H1 (cell line): Measurements from ENCODE around the gene MEIOB. TPM values are rescaled to one million over a fixed set of nuclear protein-coding genes. Genes with fewer than 3 reads are reported as not detected.

Experiments
- CTCF ChIA-PET: fragments of 300-600 bp; sonication (Branson Sonifier 250); formaldehyde crosslinking; loops from one replicate; lab custom pipeline; 2021; ENCODE audit not compliant: partially characterized antibody; lab: Charles Lee
- POLR2A ChIA-PET: fragments of 300-600 bp; sonication (Branson Sonifier 250); formaldehyde crosslinking; loops from one replicate; lab custom pipeline; 2021; ENCODE audit warnings: inconsistent platforms; ENCODE audit not compliant: partially characterized antibody; lab: Charles Lee
- DNase-seq, 2 experiments: peaks; one replicate each; pipeline versions ENCODE4 v3.0.0 to v3.0.0-alpha.2; 2010 to 2022; ENCODE audit warnings: low spot score in 2 of 2, low read depth in 1 of 2, mixed read lengths in 1 of 2
- FAIRE-seq: peaks from 2 replicates; lab custom pipeline; 2011; peaks lifted over from hg19 to GRCh38; lab: Jason Lieb, UNC
- H2AFZ ChIP-seq: 2 replicates; pipeline ENCODE4 v1.8.1; 2012; ENCODE audit warnings: low read length, inconsistent platforms
- H2AK5ac ChIP-seq: 2 replicates; pipeline ENCODE4 v1.6.1; 2013; ENCODE audit warnings: low read depth, low read length
- H2BK120ac ChIP-seq: replicated peaks from 2 replicates; pipeline ENCODE3; 2013; ENCODE audit warnings: low read depth, low read length, inconsistent platforms
- H2BK12ac ChIP-seq: 2 replicates; pipeline ENCODE4 v1.6.1; 2013; ENCODE audit warnings: low read depth, low read length
- H2BK15ac ChIP-seq: 2 replicates; pipeline ENCODE4 v1.6.1; 2013; ENCODE audit warnings: low read length
- H2BK20ac ChIP-seq: 2 replicates; pipeline ENCODE4 v1.6.1; 2013; ENCODE audit warnings: low read length
- H2BK5ac ChIP-seq: 2 replicates; pipeline ENCODE4 v1.6.1; 2013; ENCODE audit warnings: low read depth, low read length
- H3K14ac ChIP-seq: 2 replicates; pipeline ENCODE4 v1.6.1; 2013; ENCODE audit warnings: inconsistent platforms; ENCODE audit not compliant: insufficient read length
- H3K18ac ChIP-seq: 2 replicates; pipeline ENCODE4 v1.6.1; 2013; ENCODE audit warnings: low read length; ENCODE audit errors: extremely low read depth
- H3K23ac ChIP-seq: 2 replicates; pipeline ENCODE4 v1.6.1; 2013; ENCODE audit warnings: inconsistent platforms; ENCODE audit not compliant: insufficient read length
- H3K23me2 ChIP-seq: 2 replicates; pipeline ENCODE4 v1.6.1; 2013; ENCODE audit warnings: low read depth, low read length
- H3K27ac ChIP-seq: 2 replicates; pipeline ENCODE4 v1.6.1; 2011; ENCODE audit warnings: low read depth, low read length, inconsistent platforms
- H3K27me3 ChIP-seq, 4 experiments: replicated peaks in 1 of 4; 1 replicate in 1 of 4; 2 replicates in 3 of 4; pipeline versions ENCODE4 v1.6.1 to v1.8.1; 2011 to 2013; ENCODE audit warnings: low read length in 3 of 4, mild to moderate bottlenecking in 3 of 4, inconsistent platforms in 2 of 4, mixed read lengths in 2 of 4, moderate library complexity in 1 of 4; ENCODE audit not compliant: control insufficient read depth in 3 of 4, insufficient read depth in 3 of 4; ENCODE audit errors: extremely low read depth in 1 of 4
- H3K36me3 ChIP-seq, 4 experiments: 2 replicates each; pipeline versions ENCODE4 v1.6.1 to v1.8.1; 2011 to 2013; ENCODE audit warnings: mild to moderate bottlenecking in 4 of 4, low read length in 3 of 4, moderate library complexity in 2 of 4, control low read depth in 1 of 4, inconsistent platforms in 1 of 4; ENCODE audit not compliant: insufficient read depth in 4 of 4, control insufficient read depth in 2 of 4
- H3K4ac ChIP-seq: replicated peaks from 2 replicates; pipeline ENCODE3; 2013; ENCODE audit warnings: low read length, low read depth, mixed read lengths, inconsistent platforms; ENCODE audit not compliant: insufficient read length
- H3K4me1 ChIP-seq, 4 experiments: replicated peaks in 1 of 4; 1 replicate in 1 of 4; 2 replicates in 3 of 4; pipeline versions ENCODE4 v1.6.1 to v1.8.1; 2011 to 2013; ENCODE audit warnings: low read length in 3 of 4, inconsistent platforms in 2 of 4, mixed read lengths in 1 of 4; ENCODE audit not compliant: insufficient read depth in 4 of 4, control insufficient read depth in 3 of 4
- H3K4me2 ChIP-seq, 2 experiments: 2 replicates each; pipeline versions ENCODE4 v1.6.1 to v1.8.1; 2011 to 2013; ENCODE audit warnings: low read depth in 2 of 2, low read length in 2 of 2, control low read depth in 1 of 2, inconsistent platforms in 1 of 2, mild to moderate bottlenecking in 1 of 2; ENCODE audit not compliant: insufficient read depth in 1 of 2
- H3K4me3 ChIP-seq, 4 experiments: fragments of 200-600, 300-600 bp in 1 of 4; sonication (generic), shearing (Covaris generic), sonication (Bioruptor Twin) in 1 of 4; 2 replicates each; pipeline versions ENCODE4 v1.5.1 to v1.8.1; 2011 to 2016; ENCODE audit warnings: low read length in 4 of 4, low read depth in 3 of 4, control low read depth in 2 of 4, inconsistent platforms in 2 of 4, mild to moderate bottlenecking in 2 of 4, mixed read lengths in 1 of 4, moderate library complexity in 1 of 4; ENCODE audit not compliant: insufficient read depth in 2 of 4; ENCODE audit errors: extremely low read depth in 1 of 4
- H3K56ac ChIP-seq: replicated peaks from 2 replicates; pipeline ENCODE3; 2013; ENCODE audit warnings: low read depth, mild to moderate bottlenecking, mixed read lengths, low read length, inconsistent platforms; ENCODE audit not compliant: insufficient read length
- H3K79me1 ChIP-seq: 2 replicates; pipeline ENCODE4 v1.6.1; 2013; ENCODE audit warnings: low read depth, low read length, control low read depth
- H3K79me2 ChIP-seq, 2 experiments: 2 replicates each; pipeline versions ENCODE4 v1.6.1 to v1.8.1; 2012 to 2013; ENCODE audit warnings: low read length in 2 of 2, mild to moderate bottlenecking in 2 of 2, inconsistent platforms in 1 of 2; ENCODE audit not compliant: insufficient read depth in 2 of 2, control insufficient read depth in 1 of 2
- H3K9ac ChIP-seq, 4 experiments: replicated peaks in 1 of 4; 1 replicate in 1 of 4; 2 replicates in 3 of 4; pipeline versions ENCODE4 v1.6.1 to v1.8.1; 2011 to 2013; ENCODE audit warnings: low read depth in 3 of 4, low read length in 3 of 4, control low read depth in 2 of 4, mild to moderate bottlenecking in 2 of 4, moderate library complexity in 2 of 4, inconsistent platforms in 1 of 4; ENCODE audit errors: extremely low read depth in 1 of 4
- H3K9me3 ChIP-seq, 2 experiments: 2 replicates each; pipeline versions ENCODE4 v1.6.1 to v1.8.1; 2012 to 2013; ENCODE audit warnings: mild to moderate bottlenecking in 2 of 2, moderate library complexity in 2 of 2, control low read depth in 1 of 2, inconsistent platforms in 1 of 2, low read depth in 1 of 2, low read length in 1 of 2, mixed read lengths in 1 of 2; ENCODE audit not compliant: insufficient read depth in 2 of 2
- H4K20me1 ChIP-seq, 2 experiments: replicated peaks in 1 of 2; 2 replicates each; pipeline versions ENCODE3 to v1.8.1; 2011 to 2013; ENCODE audit warnings: inconsistent platforms in 2 of 2, low read length in 2 of 2, mild to moderate bottlenecking in 1 of 2; ENCODE audit not compliant: insufficient read depth in 2 of 2, control insufficient read depth in 1 of 2
- H4K5ac ChIP-seq: 2 replicates; pipeline ENCODE4 v1.6.1; 2013; ENCODE audit warnings: low read length, low read depth, mixed read lengths, inconsistent platforms; ENCODE audit not compliant: insufficient read length
- H4K8ac ChIP-seq: 2 replicates; pipeline ENCODE4 v1.8.0; 2013; ENCODE audit warnings: mild to moderate bottlenecking, moderate library complexity, low read length, inconsistent platforms; ENCODE audit not compliant: insufficient read depth; ENCODE audit errors: extremely low read depth
- H4K91ac ChIP-seq: replicated peaks from 2 replicates; pipeline ENCODE3; 2013; ENCODE audit warnings: low read length, mixed read lengths, inconsistent platforms; ENCODE audit not compliant: insufficient read length
- ASH2L ChIP-seq: fragments of 200-600, 300-600 bp; sonication (generic); IDR thresholded peaks from one replicate; pipeline ENCODE4 v1.7.1; 2017; ENCODE audit warnings: low read length
- BACH1 ChIP-seq: IDR thresholded peaks from 2 replicates; pipeline ENCODE4 v1.6.1; 2012; ENCODE audit warnings: low read length, improper control_type of control experiment
- CEBPB ChIP-seq: IDR thresholded peaks from 2 replicates; pipeline ENCODE4 v1.6.1; 2012; ENCODE audit warnings: low read depth, low read length
- CREB1 ChIP-seq: IDR thresholded peaks from 2 replicates; pipeline ENCODE4 v1.6.1; 2012; ENCODE audit warnings: inconsistent platforms
- CTBP2 ChIP-seq: IDR thresholded peaks from 2 replicates; pipeline ENCODE4 v1.7.0; 2011; ENCODE audit warnings: borderline replicate concordance, mild to moderate bottlenecking, moderate library complexity, mixed read lengths, low read length; ENCODE audit not compliant: insufficient read depth, insufficient read length
- FOSL1 ChIP-seq: IDR thresholded peaks from 2 replicates; pipeline ENCODE4 v1.6.1; 2011; ENCODE audit warnings: mild to moderate bottlenecking, low read depth, low read length, moderate library complexity; ENCODE audit not compliant: insufficient read depth
- HDAC6 ChIP-seq: IDR thresholded peaks from one replicate; pipeline ENCODE4 v1.7.1; 2012; ENCODE audit warnings: low read depth, mild to moderate bottlenecking, inconsistent platforms, low read length, moderate library complexity
- MAX ChIP-seq: IDR thresholded peaks from 2 replicates; pipeline ENCODE4 v1.6.1; 2012; ENCODE audit warnings: inconsistent platforms
- RFX5 ChIP-seq: IDR thresholded peaks from 2 replicates; pipeline ENCODE4 v1.6.1; 2011; ENCODE audit warnings: low read depth, low read length, improper control_type of control experiment, borderline replicate concordance
- SIRT6 ChIP-seq: IDR thresholded peaks from one replicate; pipeline ENCODE4 v1.7.1; 2012; ENCODE audit warnings: low read length, inconsistent platforms
- TBP ChIP-seq: IDR thresholded peaks from 2 replicates; pipeline ENCODE4 v1.6.1; 2011; ENCODE audit warnings: low read depth, low read length, improper control_type of control experiment
- WGBS, 2 experiments: shearing (Covaris generic) in 1 of 2; methylation state at CpG; one replicate each; pipeline versions ENCODE4 v1.1.6 to v1.1.7; 2013 to 2015; ENCODE audit warnings: low lambda C conversion rate in 2 of 2, mixed read lengths in 2 of 2, inconsistent platforms in 1 of 2, low coverage in 1 of 2, missing lambda C conversion rate in 1 of 2; ENCODE audit not compliant: insufficient replicate concordance in 2 of 2, insufficient coverage in 1 of 2, insufficient read length in 1 of 2; ENCODE audit errors: extremely low coverage in 1 of 2, missing lambda C conversion rate in 1 of 2; 5-methylcytosine and 5-hydroxymethylcytosine counted together
- polyA plus RNA-seq, 7 experiments: library from polyadenylated mRNA; depleted of rRNA in 3 of 7; stranded (reverse) in 5 of 7; unstranded in 2 of 7; fragments of >200 nt in 5 of 7; fragments of 200-250 nt in 2 of 7; gene quantifications; 1 replicate in 5 of 7; 2 replicates in 1 of 7; 4 replicates in 1 of 7; pipeline versions ENCODE4 v1.2.1 to v1.2.3, GENCODE V29; 2011 to 2013; ENCODE audit warnings: missing spikeins in 2 of 7, mixed read lengths in 2 of 7
- total RNA-seq: library from RNA; stranded (reverse); fragmentation: NEBNext Ultra II Directional; extraction: Animal tissue kit (Norgen Biotek cat#: 25700); gene quantifications from 2 replicates; pipeline ENCODE4 v1.2.1, GENCODE V29; 2021
- TF ChIP-seq, protein P1 (sequence below): IDR thresholded peaks from 2 replicates; pipeline ENCODE4 v1.6.1; 2011; ENCODE audit warnings: low read length, improper control_type of control experiment

The MEIOB gene
- total and polyA plus RNA-seq, 2 of the 8 experiments (the other 6 are each of a cell fraction or from before 2014, with no cell fraction given): 0.63 to 1.1 TPM

DNA sequence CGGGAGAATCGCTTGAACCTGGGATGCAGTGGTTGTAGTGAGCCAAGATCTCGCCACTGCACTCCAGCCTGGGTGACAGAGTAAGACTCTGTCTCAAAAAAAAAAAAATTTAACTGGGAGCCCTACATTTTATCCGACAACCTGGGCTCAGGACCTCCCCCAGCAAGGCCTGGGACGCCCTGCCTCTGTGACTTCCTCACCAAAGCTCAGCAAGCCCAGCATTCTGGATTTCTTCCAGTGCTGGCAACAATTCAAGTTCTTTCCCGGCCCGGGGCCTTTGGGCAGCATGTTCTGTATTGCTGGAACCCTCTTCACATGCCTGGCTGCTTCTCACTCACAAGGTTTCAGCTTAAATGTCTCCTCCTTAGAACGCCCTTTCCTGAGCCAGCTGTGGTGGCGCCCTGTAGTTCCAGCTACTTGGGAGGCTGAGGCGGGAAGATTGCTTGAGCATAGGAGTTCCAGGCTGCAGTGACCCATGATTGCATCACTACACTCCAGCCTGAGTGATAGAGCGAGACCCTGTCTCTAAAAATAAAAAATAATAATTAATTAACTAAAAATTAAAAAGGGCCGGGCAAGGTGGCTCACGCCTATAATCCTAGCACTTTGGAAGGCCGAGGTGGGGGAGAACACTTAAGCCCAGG lies 15.9 kb upstream of the MEIOB start:
- Histone ChIP-seq H2BK120ac (no peak overlapping the region), H3K79me1 (no peaks in the 10 kb centered on the region), H2AFZ (no peak overlapping the region), H2AK5ac (no peak overlapping the region), H4K8ac (no peak overlapping the region; the same call in 1 of the 2 replicates), H4K5ac (no peak overlapping the region), H3K9me3 (no peaks in the 10 kb centered on the region), H2BK15ac (no peak overlapping the region), H3K4ac (no peak overlapping the region), H2BK5ac (no peak overlapping the region), H3K79me2 (no peaks in the 10 kb centered on the region), H3K14ac (no peak overlapping the region), H3K4me3 (no peak overlapping the region), H2BK20ac (no peak overlapping the region), H3K56ac (no peak overlapping the region), H3K18ac (no peak overlapping the region), H4K20me1 (no peaks in the 10 kb centered on the region), H3K9ac (no peak overlapping the region), H2BK12ac (no peak overlapping the region), H3K23ac (no peak overlapping the region), H3K4me2 (no peak overlapping the region), H3K4me1 (no peaks in the 10 kb centered on the region), H4K91ac (no peak overlapping the region), H3K27me3 (0 out of 7 replicates have a peak, but pooled peaks cover 0 to 3% (median 0%) of the 10 kb centered on the region in 4 experiments), H3K27ac (no peak overlapping the region), H3K23me2 (no peaks in the 10 kb centered on the region), H3K36me3 (no peaks in the 10 kb centered on the region)
- CTCF ChIA-PET: interaction anchor here (0.7 to 1.3 kb wide), 5 partner anchors 11 to 79 kb away, joined by 3 to 4 read pairs (median 3); partner anchors contain the start of gene RNF151
- POLR2A ChIA-PET: interaction anchor here (1.8 kb wide), 1 partner anchor 77 kb away, joined by 8 read pairs; the partner anchor contains the start of gene RPS2
- 87% methylated on average over 14 of the region's 14 CpGs; no CpG with 5 or more reads in 1 of the 2 experiments for WGBS, 2 experiments
- no peak for DNase-seq
- FAIRE-seq: no peak
- TF ChIP-seq RFX5 (no peak), MAX (no peak), ASH2L (no peak), SIRT6 (no peak), HDAC6 (no peak), CTBP2 (no peak), CEBPB (no peak), FOSL1 (no peak), TBP (no peak), CREB1 (no peak), BACH1 (no peak)
- TF ChIP-seq, protein P1, sequence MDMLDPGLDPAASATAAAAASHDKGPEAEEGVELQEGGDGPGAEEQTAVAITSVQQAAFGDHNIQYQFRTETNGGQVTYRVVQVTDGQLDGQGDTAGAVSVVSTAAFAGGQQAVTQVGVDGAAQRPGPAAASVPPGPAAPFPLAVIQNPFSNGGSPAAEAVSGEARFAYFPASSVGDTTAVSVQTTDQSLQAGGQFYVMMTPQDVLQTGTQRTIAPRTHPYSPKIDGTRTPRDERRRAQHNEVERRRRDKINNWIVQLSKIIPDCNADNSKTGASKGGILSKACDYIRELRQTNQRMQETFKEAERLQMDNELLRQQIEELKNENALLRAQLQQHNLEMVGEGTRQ: no peak
